CD8-positive, alpha-beta memory T cell (primary cell): ENCODE data around the gene NDUFAF5. TPM values are rescaled to one million over a fixed set of nuclear protein-coding genes. Genes with fewer than 3 reads are reported as not detected.

Experiments used
- CTCF ChIA-PET: fragments of 350-600 bp; sonication (Branson Sonifier 250); formaldehyde crosslinking; loops from one replicate; lab custom pipeline; 2021; ENCODE audit warnings: antibody characterized with exemption; lab: Charles Lee
- POLR2A ChIA-PET: fragments of 350-600 bp; sonication (Branson Sonifier 250); formaldehyde crosslinking; loops from one replicate; lab custom pipeline; 2021; ENCODE audit warnings: antibody characterized with exemption; lab: Charles Lee
- DNase-seq, 5 donors: peaks; one replicate each; pipeline versions ENCODE4 v3.0.0 to v3.0.0-alpha.2; 2020 to 2022; ENCODE audit warnings: mixed read lengths in 1 of 5
- H3K27ac ChIP-seq: one replicate; pipeline ENCODE4 v1.7.0; 2013; ENCODE audit warnings: low read depth, mild to moderate bottlenecking, low read length, moderate library complexity
- H3K27me3 ChIP-seq: 2 replicates; pipeline ENCODE4 v1.7.0; 2013; ENCODE audit warnings: low read length, mild to moderate bottlenecking; ENCODE audit not compliant: insufficient read depth, poor library complexity, severe bottlenecking
- H3K36me3 ChIP-seq: 2 replicates; pipeline ENCODE4 v1.7.0; 2013; ENCODE audit warnings: mild to moderate bottlenecking, low read length, moderate library complexity; ENCODE audit not compliant: insufficient read depth
- H3K4me1 ChIP-seq: 2 replicates; pipeline ENCODE4 v1.7.0; 2013; ENCODE audit warnings: mild to moderate bottlenecking, low read length, moderate library complexity; ENCODE audit not compliant: insufficient read depth
- H3K4me3 ChIP-seq: 2 replicates; pipeline ENCODE4 v1.7.0; 2013; ENCODE audit warnings: mild to moderate bottlenecking, low read length
- H3K9me3 ChIP-seq: 2 replicates; pipeline ENCODE4 v1.7.0; 2013; ENCODE audit warnings: mild to moderate bottlenecking, low read length
- H3K27ac Mint-ChIP-seq, 8 donors: one replicate each; pipeline ENCODE4 v1.8.0; 2020 to 2021; ENCODE audit warnings: mixed read lengths in 8 of 8, mild to moderate bottlenecking in 6 of 8, inconsistent platforms in 3 of 8, moderate library complexity in 3 of 8
- H3K27me3 Mint-ChIP-seq, 2 donors: one replicate each; pipeline ENCODE4 v1.8.0; 2020 to 2021; ENCODE audit warnings: mixed read lengths in 2 of 2, mild to moderate bottlenecking in 1 of 2, moderate library complexity in 1 of 2
- H3K36me3 Mint-ChIP-seq, 3 donors: one replicate each; pipeline ENCODE4 v1.8.0; 2020 to 2021; ENCODE audit warnings: mixed read lengths in 3 of 3, inconsistent platforms in 1 of 3, mild to moderate bottlenecking in 1 of 3
- H3K4me1 Mint-ChIP-seq, 3 donors: one replicate each; pipeline ENCODE4 v1.8.0; 2020 to 2021; ENCODE audit warnings: mixed read lengths in 3 of 3, inconsistent platforms in 1 of 3, mild to moderate bottlenecking in 1 of 3
- H3K4me3 Mint-ChIP-seq, 7 donors: one replicate each; pipeline ENCODE4 v1.8.0; 2020 to 2021; ENCODE audit warnings: mixed read lengths in 7 of 7, mild to moderate bottlenecking in 6 of 7, moderate library complexity in 4 of 7, inconsistent platforms in 2 of 7
- H3K9me3 Mint-ChIP-seq, 5 donors: one replicate each; pipeline ENCODE4 v1.8.0; 2020 to 2022; ENCODE audit warnings: mixed read lengths in 5 of 5, mild to moderate bottlenecking in 3 of 5, moderate library complexity in 2 of 5, inconsistent platforms in 1 of 5
- polyA plus RNA-seq: library from polyadenylated mRNA; unstranded; fragments of 300-500 nt; fragmentation: Illumina TruSeq; gene quantifications from one replicate; pipeline ENCODE4 v1.2.3, GENCODE V29; 2021
- total RNA-seq, 2 experiments: library from RNA; stranded (reverse); gene quantifications; one replicate each; pipeline ENCODE4 v1.2.3, GENCODE V29; 2021

The NDUFAF5 gene
- total and polyA plus RNA-seq, 3 experiments from 2014 or later = 9.4 to 31.9 (median 31.0) TPM

GRCh38 chr20:13799040-13799439 lies 14.2 kb downstream of the NDUFAF5 start:
- CTCF ChIA-PET = interaction anchor here (1.1 kb wide), 1 partner anchor 18 kb away, joined by 3 read pairs; no protein-coding TSS in a partner anchor
- no peaks in the 10 kb centered on the region for H3K9me3 Mint-ChIP-seq

GRCh38 chr20:13799974-13800373 lies 15.1 kb downstream of the NDUFAF5 start:
- H3K4me3 Mint-ChIP-seq = no peak overlapping the region
- Histone ChIP-seq H3K4me3 (no peak overlapping the region), H3K4me1 (no peaks in the 10 kb centered on the region), H3K27ac (no peak overlapping the region), H3K27me3 (no peaks in the 10 kb centered on the region), H3K9me3 (no peaks in the 10 kb centered on the region), H3K36me3 (peaks cover 41% of the 10 kb centered on the region)
- no peak for DNase-seq
- CTCF ChIA-PET = interaction anchor here (0.8 kb wide), 1 partner anchor 10 kb away, joined by 3 read pairs; no protein-coding TSS in a partner anchor
- H3K9me3 Mint-ChIP-seq = no peaks in the 10 kb centered on the region
- peaks cover 0 to 84% (median 30%) of the 10 kb centered on the region in 3 donors for H3K36me3 Mint-ChIP-seq
- peaks cover 0 to 7% (median 5%) of the 10 kb centered on the region in 3 donors for H3K4me1 Mint-ChIP-seq
- H3K27ac Mint-ChIP-seq = peak overlapping the region in 3 of 8 donors; percentile 21 to 55 (median 54)
- no peaks in the 10 kb centered on the region for H3K27me3 Mint-ChIP-seq
- POLR2A ChIA-PET = no interaction called here

More at GRCh38 chr20:13799040-13799439, 14.2 kb downstream of the NDUFAF5 start:
- peaks cover 5 to 85% (median 31%) of the 10 kb centered on the region in 3 donors for H3K36me3 Mint-ChIP-seq
- H3K27me3 Mint-ChIP-seq = no peaks in the 10 kb centered on the region
- no peak overlapping the region for H3K4me3 ChIP-seq
- H3K9me3 ChIP-seq = no peaks in the 10 kb centered on the region
- H3K27ac Mint-ChIP-seq = peak overlapping the region in 1 of 8 donors; percentile 34
- no peaks in the 10 kb centered on the region for H3K27me3 ChIP-seq
- POLR2A ChIA-PET = no interaction called here
- peaks cover 0 to 7% (median 5%) of the 10 kb centered on the region in 3 donors for H3K4me1 Mint-ChIP-seq
- DNase-seq = no peak
- H3K36me3 ChIP-seq = peaks cover 50% of the 10 kb centered on the region
- H3K27ac ChIP-seq = no peak overlapping the region
- H3K4me3 Mint-ChIP-seq = no peak overlapping the region
- H3K4me1 ChIP-seq = no peaks in the 10 kb centered on the region

DNA sequence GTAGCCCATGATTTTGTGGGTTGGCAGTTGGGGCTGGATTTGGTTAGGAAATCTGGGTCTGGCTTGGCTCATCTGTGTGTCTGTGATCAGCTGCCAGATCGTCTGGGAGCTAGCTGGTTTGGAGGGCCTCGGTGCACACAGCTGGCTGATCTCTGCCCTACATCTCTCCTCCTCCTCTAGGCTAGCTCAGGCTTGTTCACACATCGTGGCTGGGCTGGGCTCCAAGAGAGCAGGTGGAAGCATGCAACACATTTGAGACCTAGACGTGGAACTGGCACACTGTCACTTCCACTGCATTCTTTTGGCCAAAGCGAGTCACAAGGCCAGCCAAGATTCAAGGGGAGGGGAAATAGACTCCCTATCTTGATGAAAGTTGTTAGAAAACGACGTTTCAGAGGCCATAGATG lies 15.9 kb downstream of the NDUFAF5 start:
- ChIA-PET POLR2A (no interaction called here), CTCF (interaction anchor here (0.8 kb wide), 1 partner anchor 10 kb away, joined by 3 read pairs; no protein-coding TSS in a partner anchor)
- no peak for DNase-seq
- peaks cover 0 to 7% (median 5%) of the 10 kb centered on the region in 3 donors for H3K4me1 Mint-ChIP-seq
- Histone ChIP-seq H3K4me1 (no peaks in the 10 kb centered on the region), H3K36me3 (peaks cover 34% of the 10 kb centered on the region), H3K27ac (no peak overlapping the region), H3K27me3 (no peaks in the 10 kb centered on the region), H3K9me3 (no peaks in the 10 kb centered on the region), H3K4me3 (no peak overlapping the region)
- H3K36me3 Mint-ChIP-seq = peaks cover 0 to 79% (median 28%) of the 10 kb centered on the region in 3 donors
- no peak overlapping the region for H3K4me3 Mint-ChIP-seq
- no peaks in the 10 kb centered on the region for H3K9me3 Mint-ChIP-seq
- peak overlapping the region in 4 of 8 donors; percentile 23 to 61 (median 54) for H3K27ac Mint-ChIP-seq
- no peaks in the 10 kb centered on the region for H3K27me3 Mint-ChIP-seq

DNA sequence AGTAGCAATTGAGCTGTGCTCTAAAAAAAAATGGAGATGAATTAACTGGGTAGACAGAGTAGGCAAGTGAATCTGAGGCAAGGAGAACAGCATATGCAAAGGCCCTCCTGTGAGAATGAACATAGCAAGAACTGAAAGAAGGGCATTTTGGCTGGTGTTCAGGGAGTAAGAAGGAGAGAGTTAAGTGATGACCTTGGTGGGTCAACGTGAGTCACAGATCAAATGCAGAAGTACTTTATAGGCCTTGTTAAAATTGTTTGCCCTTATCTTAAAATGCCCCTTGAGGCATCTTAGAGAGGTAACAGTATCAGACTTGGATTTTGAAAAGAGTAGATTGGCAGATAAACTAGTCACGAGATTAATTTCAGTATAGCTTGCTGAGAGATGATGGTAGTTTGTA lies 24.5 kb downstream of the NDUFAF5 start:
- no peaks in the 10 kb centered on the region for H3K9me3 ChIP-seq
- H3K36me3 ChIP-seq = peaks cover 40% of the 10 kb centered on the region
- H3K36me3 Mint-ChIP-seq = peaks cover 5 to 29% (median 19%) of the 10 kb centered on the region in 3 donors
- no peak overlapping the region for H3K4me3 ChIP-seq
- H3K4me1 Mint-ChIP-seq = no peaks in the 10 kb centered on the region
- DNase-seq = no peak
- no peak overlapping the region for H3K27ac ChIP-seq
- POLR2A ChIA-PET = no interaction called here
- H3K27me3 Mint-ChIP-seq = no peaks in the 10 kb centered on the region
- H3K4me1 ChIP-seq = no peaks in the 10 kb centered on the region
- no peak overlapping the region for H3K27ac Mint-ChIP-seq
- CTCF ChIA-PET = no interaction called here
- no peak overlapping the region for H3K4me3 Mint-ChIP-seq
- H3K9me3 Mint-ChIP-seq = no peaks in the 10 kb centered on the region
- H3K27me3 ChIP-seq = no peaks in the 10 kb centered on the region

GRCh38 chr20:13809855-13810254 lies 25.0 kb downstream of the NDUFAF5 start:
- no peaks in the 10 kb centered on the region for H3K9me3 ChIP-seq
- no peak overlapping the region for H3K27ac ChIP-seq
- no peaks in the 10 kb centered on the region for H3K27me3 Mint-ChIP-seq
- no peak overlapping the region for H3K27ac Mint-ChIP-seq
- no peak overlapping the region for H3K4me3 ChIP-seq
- H3K4me1 ChIP-seq = no peaks in the 10 kb centered on the region
- no peaks in the 10 kb centered on the region for H3K27me3 ChIP-seq
- H3K4me3 Mint-ChIP-seq = no peak overlapping the region
- CTCF ChIA-PET = no interaction called here
- peaks cover 5 to 29% (median 17%) of the 10 kb centered on the region in 3 donors for H3K36me3 Mint-ChIP-seq
- POLR2A ChIA-PET = no interaction called here
- DNase-seq = no peak
- H3K36me3 ChIP-seq = peaks cover 44% of the 10 kb centered on the region
- H3K9me3 Mint-ChIP-seq = no peaks in the 10 kb centered on the region
- H3K4me1 Mint-ChIP-seq = no peaks in the 10 kb centered on the region

DNA sequence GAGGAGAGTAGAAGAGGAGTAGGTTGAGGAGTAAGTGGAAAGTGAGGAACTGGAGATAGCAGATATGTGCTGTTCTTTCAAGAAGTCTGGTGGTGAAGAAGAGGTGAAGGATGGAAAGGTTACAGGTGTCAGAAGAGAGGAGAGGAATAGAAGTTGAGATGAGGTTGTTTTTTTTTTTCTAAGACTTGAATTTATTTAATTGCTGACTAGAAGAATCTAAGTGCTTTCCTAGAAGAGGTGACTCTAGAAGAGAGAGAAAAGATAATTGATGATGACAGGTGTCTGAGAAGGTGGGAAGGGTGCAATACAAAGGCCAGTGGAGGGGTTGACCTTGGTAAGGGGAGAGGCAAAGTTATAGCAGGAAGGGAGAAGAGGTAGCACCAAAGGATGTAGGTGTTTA lies 25.6 kb downstream of the NDUFAF5 start:
- POLR2A ChIA-PET = no interaction called here
- Histone ChIP-seq H3K36me3 (peaks cover 45% of the 10 kb centered on the region), H3K27ac (no peak overlapping the region), H3K27me3 (no peaks in the 10 kb centered on the region), H3K9me3 (no peaks in the 10 kb centered on the region), H3K4me3 (no peak overlapping the region), H3K4me1 (no peaks in the 10 kb centered on the region)
- no peak for DNase-seq
- Mint-ChIP-seq H3K9me3 (no peaks in the 10 kb centered on the region), H3K27me3 (no peaks in the 10 kb centered on the region), H3K4me1 (no peaks in the 10 kb centered on the region), H3K4me3 (no peak overlapping the region), H3K27ac (no peak overlapping the region), H3K36me3 (peaks cover 5 to 32% (median 20%) of the 10 kb centered on the region in 3 donors)
- CTCF ChIA-PET = no interaction called here

- no peaks in the 10 kb centered on the region for H3K4me1 ChIP-seq
- ChIA-PET POLR2A (no interaction called here), CTCF (no interaction called here)
- Mint-ChIP-seq H3K4me1 (no peaks in the 10 kb centered on the region), H3K27ac (peak overlapping the region in 5 of 8 donors; percentile 3 to 82 (median 24)), H3K27me3 (no peaks in the 10 kb centered on the region), H3K4me3 (no peak overlapping the region), H3K9me3 (no peaks in the 10 kb centered on the region), H3K36me3 (peaks cover 0 to 51% (median 24%) of the 10 kb centered on the region in 3 donors)
- H3K27ac ChIP-seq = no peak overlapping the region
- H3K27me3 ChIP-seq = no peaks in the 10 kb centered on the region
- DNase-seq = no peak
- H3K36me3 ChIP-seq = peaks cover 46% of the 10 kb centered on the region
- no peak overlapping the region for H3K4me3 ChIP-seq
- H3K9me3 ChIP-seq = no peaks in the 10 kb centered on the region
Observed at GRCh38 chr20:13813910-13814309, 29.1 kb downstream of the NDUFAF5 start.

DNA sequence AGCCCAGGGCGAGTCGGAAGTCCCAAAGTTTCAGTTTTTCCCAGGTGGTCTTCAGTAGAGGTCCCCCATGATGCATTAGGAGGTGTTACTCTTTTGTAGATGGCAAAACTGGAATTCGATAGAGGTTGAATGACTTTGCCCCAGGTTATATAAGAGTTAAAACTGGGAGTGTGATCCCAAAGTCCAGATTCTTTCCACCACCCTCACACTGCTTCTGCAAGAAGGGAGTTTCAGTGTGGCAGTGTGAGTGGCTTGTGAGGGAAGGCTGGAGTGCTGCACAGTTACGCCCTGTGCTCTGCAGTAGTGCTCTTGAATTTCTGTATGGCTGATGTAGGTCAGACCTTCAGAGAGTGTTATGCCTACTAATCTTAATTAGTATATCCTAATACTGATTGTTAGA lies 29.8 kb downstream of the NDUFAF5 start:
- ChIA-PET POLR2A (no interaction called here), CTCF (no interaction called here)
- DNase-seq = no peak
- Mint-ChIP-seq H3K4me3 (no peak overlapping the region), H3K27ac (peak overlapping the region in 1 of 8 donors; percentile 53), H3K36me3 (peaks cover 0 to 51% (median 24%) of the 10 kb centered on the region in 3 donors), H3K4me1 (no peaks in the 10 kb centered on the region), H3K27me3 (no peaks in the 10 kb centered on the region), H3K9me3 (no peaks in the 10 kb centered on the region)
- H3K9me3 ChIP-seq = no peaks in the 10 kb centered on the region
- H3K4me1 ChIP-seq = no peaks in the 10 kb centered on the region
- no peaks in the 10 kb centered on the region for H3K27me3 ChIP-seq
- no peak overlapping the region for H3K4me3 ChIP-seq
- peaks cover 38% of the 10 kb centered on the region for H3K36me3 ChIP-seq
- no peak overlapping the region for H3K27ac ChIP-seq
